CD4-positive, alpha-beta T cell (primary cell): ENCODE data around the gene TMEM42. TPM values are rescaled to one million over a fixed set of nuclear protein-coding genes. Genes with fewer than 3 reads are reported as not detected.

Experiments
- ATAC-seq: fragments of 200-7000 bp; cut with Tn5 transposase; one replicate; pipeline ENCODE4 v1.10.0; 2022; ENCODE audit warnings: mild to moderate bottlenecking; ENCODE audit not compliant: poor library complexity
- CTCF ChIA-PET: fragments of 350-600 bp; sonication (Branson Sonifier 250); formaldehyde crosslinking; loops from one replicate; lab custom pipeline; 2021; ENCODE audit warnings: antibody characterized with exemption, inconsistent platforms; lab: Charles Lee
- POLR2A ChIA-PET: fragments of 350-600 bp; sonication (Branson Sonifier 250); formaldehyde crosslinking; loops from one replicate; lab custom pipeline; 2021; ENCODE audit warnings: antibody characterized with exemption, inconsistent platforms; lab: Charles Lee
- DNase-seq, 14 experiments: peaks; one replicate each; pipeline ENCODE4 v3.0.0-alpha.2; 2013 to 2020; ENCODE audit warnings: mixed read lengths in 2 of 14
- H3K27ac ChIP-seq, 2 donors: one replicate each; pipeline versions ENCODE4 v1.5.1 to v1.7.0; 2013; ENCODE audit warnings: low read length in 2 of 2, low read depth in 1 of 2, mild to moderate bottlenecking in 1 of 2
- H3K27me3 ChIP-seq, 2 experiments: 1 replicate in 1 of 2; 2 replicates in 1 of 2; pipeline versions ENCODE4 v1.6.1 to v1.7.0; 2013; ENCODE audit warnings: low read length in 2 of 2, control low read depth in 1 of 2, mild to moderate bottlenecking in 1 of 2, moderate library complexity in 1 of 2; ENCODE audit not compliant: insufficient read depth in 2 of 2, control insufficient read depth in 1 of 2
- H3K36me3 ChIP-seq: one replicate; pipeline ENCODE4 v1.6.1; 2013; ENCODE audit warnings: low read length, control low read depth; ENCODE audit not compliant: insufficient read depth
- H3K4me1 ChIP-seq: one replicate; pipeline ENCODE4 v1.6.1; 2013; ENCODE audit warnings: low read length, control low read depth; ENCODE audit not compliant: insufficient read depth
- H3K4me3 ChIP-seq: one replicate; pipeline ENCODE4 v1.5.1; 2013; ENCODE audit warnings: mild to moderate bottlenecking, low read length, moderate library complexity
- H3K9me3 ChIP-seq, 2 experiments: 1 replicate in 1 of 2; 2 replicates in 1 of 2; pipeline versions ENCODE4 v1.6.1 to v1.7.0; 2013; ENCODE audit warnings: low read length in 2 of 2, mild to moderate bottlenecking in 2 of 2, control low read depth in 1 of 2, moderate library complexity in 1 of 2; ENCODE audit not compliant: control insufficient read depth in 1 of 2, insufficient read depth in 1 of 2
- H3K27ac Mint-ChIP-seq: one replicate; pipeline ENCODE4 v1.8.0; 2020; ENCODE audit warnings: mixed read lengths
- H3K27me3 Mint-ChIP-seq: one replicate; pipeline ENCODE4 v1.8.0; 2021; ENCODE audit warnings: mixed read lengths
- H3K36me3 Mint-ChIP-seq: one replicate; pipeline ENCODE4 v1.8.0; 2021; ENCODE audit warnings: low read depth, mixed read lengths
- H3K4me1 Mint-ChIP-seq: one replicate; pipeline ENCODE4 v1.8.0; 2021; ENCODE audit warnings: low read depth, mixed read lengths
- H3K4me3 Mint-ChIP-seq: one replicate; pipeline ENCODE4 v1.8.0; 2020; ENCODE audit warnings: mild to moderate bottlenecking, mixed read lengths
- H3K9me3 Mint-ChIP-seq: one replicate; pipeline ENCODE4 v1.8.0; 2020; ENCODE audit warnings: mixed read lengths
- CTCF ChIP-seq: fragments of 200-600 bp; IDR thresholded peaks from one replicate; pipeline ENCODE4 v1.8.0; 2022; ENCODE audit warnings: antibody characterized with exemption, mild to moderate bottlenecking
- intact Hi-C, 2 experiments: fragments of 100-400 bp; cut with DNase I in 1 of 2; cut with micrococcal nuclease in 1 of 2; formaldehyde crosslinking; loops; one replicate each; pipeline versions ENCODE4 v1.15.1 to v1.9.0; 2023 to 2025; cut with DNase I, micrococcal nuclease
- total RNA-seq, 174 experiments: library from RNA in 2 of 174; stranded (reverse) in 2 of 174; gene quantifications; one replicate each; pipeline ENCODE4 v1.2.3 and lab custom pipeline; 2021 to 2026

TMEM42 gene
- total RNA-seq, 2 experiments from 2014 or later: 6.8 to 8.0 TPM

- H3K4me1 ChIP-seq: no peaks in the 10 kb centered on the region
- H3K27ac ChIP-seq: no peak overlapping the region
- no peak overlapping the region for H3K4me3 ChIP-seq
- ChIA-PET POLR2A (no interaction called here), CTCF (no interaction called here)
- H3K27me3 Mint-ChIP-seq: no peaks in the 10 kb centered on the region
- no peaks in the 10 kb centered on the region for H3K36me3 Mint-ChIP-seq
- no peak for TF ChIP-seq CTCF
- H3K27me3 ChIP-seq: no peaks in the 10 kb centered on the region
- no peak overlapping the region for H3K27ac Mint-ChIP-seq
- intact Hi-C loops: no loop called here
- H3K36me3 ChIP-seq: no peaks in the 10 kb centered on the region
- H3K4me3 Mint-ChIP-seq: no peak overlapping the region
- DNase-seq: no peak
- ATAC-seq: no peak
- H3K4me1 Mint-ChIP-seq: no peaks in the 10 kb centered on the region
- H3K9me3 ChIP-seq: no peaks in the 10 kb centered on the region
- no peaks in the 10 kb centered on the region for H3K9me3 Mint-ChIP-seq
Observed at GRCh38 chr3:44893097-44893496, 31.4 kb downstream of the TMEM42 start.

GRCh38 chr3:44894485-44894884 is 32.8 kb downstream of the TMEM42 start:
- no peaks in the 10 kb centered on the region for H3K36me3 Mint-ChIP-seq
- Histone ChIP-seq H3K4me1 (no peaks in the 10 kb centered on the region), H3K4me3 (no peak overlapping the region), H3K36me3 (no peaks in the 10 kb centered on the region), H3K27ac (no peak overlapping the region), H3K9me3 (no peaks in the 10 kb centered on the region), H3K27me3 (peaks cover 0 to 5% of the 10 kb centered on the region in 2 experiments)
- TF ChIP-seq CTCF: no peak
- H3K4me1 Mint-ChIP-seq: no peaks in the 10 kb centered on the region
- peaks cover 7% of the 10 kb centered on the region for H3K27me3 Mint-ChIP-seq
- POLR2A ChIA-PET: no interaction called here
- H3K27ac Mint-ChIP-seq: no peak overlapping the region
- DNase-seq (no peak), ATAC-seq (no peak)
- CTCF ChIA-PET: no interaction called here
- H3K9me3 Mint-ChIP-seq: no peaks in the 10 kb centered on the region
- intact Hi-C loops: no loop called here
- H3K4me3 Mint-ChIP-seq: no peak overlapping the region

- POLR2A ChIA-PET: no interaction called here
- no peaks in the 10 kb centered on the region for H3K36me3 Mint-ChIP-seq
- intact Hi-C loops: no loop called here
Observed at GRCh38 chr3:44896440-44896839, 34.7 kb downstream of the TMEM42 start.

More at GRCh38 chr3:44896440-44896839, 34.7 kb downstream of the TMEM42 start:
- Mint-ChIP-seq H3K4me1 (no peaks in the 10 kb centered on the region), H3K9me3 (no peaks in the 10 kb centered on the region), H3K27me3 (peaks cover 18% of the 10 kb centered on the region), H3K27ac (no peak overlapping the region), H3K4me3 (no peak overlapping the region)
- CTCF ChIA-PET: no interaction called here
- H3K4me3 ChIP-seq: no peak overlapping the region
- ATAC-seq (no peak), DNase-seq (no peak)
- peaks cover 0 to 5% of the 10 kb centered on the region in 2 experiments for H3K27me3 ChIP-seq
- H3K9me3 ChIP-seq: no peaks in the 10 kb centered on the region
- no peaks in the 10 kb centered on the region for H3K36me3 ChIP-seq
- no peak for TF ChIP-seq CTCF
- H3K27ac ChIP-seq: no peak overlapping the region
- H3K4me1 ChIP-seq: no peaks in the 10 kb centered on the region
